ENCODE results near the gene CPNE4.

GRCh38 chr3:132004571-132004970, 30.2 kb downstream of the CPNE4 start:
- TF ChIP-seq CTCF (IDR thresholded peaks at IDR 0.05 in 8 of 11, conservative IDR thresholded peaks at IDR 0.05 in 3 of 11): no peak
- TF ChIP-seq POLR2A (IDR thresholded peaks at IDR 0.05): no peak
- TF ChIP-seq POLR2AphosphoS5 (IDR thresholded peaks at IDR 0.05): no peak
